Measurements from ENCODE around the gene KRTAP5-9.
A peak's percentile ranks its signal among the peaks of the same experiment; 100 is the strongest.

Gene KRTAP5-9, protein sequence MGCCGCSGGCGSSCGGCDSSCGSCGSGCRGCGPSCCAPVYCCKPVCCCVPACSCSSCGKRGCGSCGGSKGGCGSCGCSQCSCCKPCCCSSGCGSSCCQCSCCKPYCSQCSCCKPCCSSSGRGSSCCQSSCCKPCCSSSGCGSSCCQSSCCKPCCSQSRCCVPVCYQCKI

DNA sequence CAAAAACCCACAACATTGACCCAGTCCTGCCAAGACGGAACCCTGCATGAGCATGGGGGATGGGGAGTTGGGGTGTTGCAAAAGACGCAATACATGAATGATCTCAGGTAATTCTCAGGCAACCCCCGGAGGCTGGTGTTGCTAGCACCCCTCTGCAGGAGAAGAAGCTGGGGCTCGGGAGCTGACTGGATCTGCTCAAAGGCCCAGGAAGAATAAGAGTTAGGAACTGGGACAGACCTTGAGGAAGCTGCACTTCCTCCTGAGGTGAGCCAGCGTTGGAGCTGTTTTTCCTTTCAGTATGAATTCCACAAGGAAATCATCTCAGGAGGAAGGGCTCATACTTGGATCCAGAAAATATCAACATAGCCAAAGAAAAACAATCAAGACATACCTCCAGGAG, at the start of gene KRTAP5-9:
Gene KRTAP5-9, plus strand, starts transcription at position 301 of the 400 bp plus-strand sequence. CDS start 238 bp downstream, outside the sequence.
- DNase-seq (ENCODE audit: low spot score) = no peak
- Mint-ChIP-seq H3K9me3 (no peaks in the 10 kb centered on the region), H3K27me3 (ENCODE audit: low read depth) (peaks cover 15% of the 10 kb centered on the region), H3K36me3 (ENCODE audit: low read depth) (no peaks in the 10 kb centered on the region), H3K27ac (no peak within 1 kb of the TSS), H3K4me3 (no peak within 1 kb of the TSS), H3K4me1 (ENCODE audit: low read depth) (no peaks in the 10 kb centered on the region)

DNA sequence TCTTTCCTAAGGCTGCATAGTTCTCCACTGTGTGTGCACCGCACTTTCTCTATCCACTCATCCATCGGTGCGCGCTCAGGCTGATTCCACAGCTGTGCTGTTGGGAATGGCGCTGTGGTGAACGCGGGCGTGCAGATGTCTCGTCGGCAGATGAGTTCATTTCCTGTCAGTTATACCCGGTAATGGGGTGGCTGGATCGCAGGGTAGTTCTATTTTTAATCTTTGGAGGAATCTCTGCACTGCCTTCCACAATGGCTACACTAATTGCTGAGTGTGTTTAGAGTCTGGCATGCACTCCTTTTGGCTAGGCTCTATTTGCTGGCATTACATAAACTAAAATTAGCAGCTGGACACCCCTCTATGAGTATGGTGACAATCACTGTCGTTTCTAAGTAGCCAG, 49.1 kb upstream of the KRTAP5-9 start:
- no peak overlapping the region for H3K4me3 Mint-ChIP-seq
- H3K27ac Mint-ChIP-seq = peak overlapping the region; percentile 71
- H3K36me3 Mint-ChIP-seq (ENCODE audit: low read depth) = peaks cover 53% of the 10 kb centered on the region
- H3K9me3 Mint-ChIP-seq = no peaks in the 10 kb centered on the region
- H3K27me3 Mint-ChIP-seq (ENCODE audit: low read depth) = no peaks in the 10 kb centered on the region
- H3K4me1 Mint-ChIP-seq (ENCODE audit: low read depth) = peaks cover 6% of the 10 kb centered on the region
- no peak for DNase-seq (ENCODE audit: low spot score)

DNA sequence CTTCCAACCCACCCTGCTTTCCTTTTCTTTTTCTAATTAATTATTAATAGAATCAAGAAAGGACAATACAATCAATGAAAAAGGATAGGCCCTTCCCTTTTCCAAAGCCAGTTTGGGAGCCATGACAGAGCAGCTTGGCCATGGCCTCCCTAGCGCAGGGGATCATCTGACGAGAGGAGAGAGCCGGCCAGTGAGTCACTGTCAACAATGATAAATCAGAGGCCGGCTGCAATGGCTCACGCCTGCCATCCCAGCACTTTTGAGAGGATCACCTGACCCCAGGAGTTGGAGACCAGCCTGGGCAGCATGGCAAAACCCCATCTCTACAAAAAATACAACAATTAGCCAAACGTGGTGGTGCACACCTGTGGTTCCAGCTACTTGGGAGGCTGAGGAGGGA, 48.7 kb upstream of the KRTAP5-9 start:
- no peaks in the 10 kb centered on the region for H3K9me3 Mint-ChIP-seq

DNA sequence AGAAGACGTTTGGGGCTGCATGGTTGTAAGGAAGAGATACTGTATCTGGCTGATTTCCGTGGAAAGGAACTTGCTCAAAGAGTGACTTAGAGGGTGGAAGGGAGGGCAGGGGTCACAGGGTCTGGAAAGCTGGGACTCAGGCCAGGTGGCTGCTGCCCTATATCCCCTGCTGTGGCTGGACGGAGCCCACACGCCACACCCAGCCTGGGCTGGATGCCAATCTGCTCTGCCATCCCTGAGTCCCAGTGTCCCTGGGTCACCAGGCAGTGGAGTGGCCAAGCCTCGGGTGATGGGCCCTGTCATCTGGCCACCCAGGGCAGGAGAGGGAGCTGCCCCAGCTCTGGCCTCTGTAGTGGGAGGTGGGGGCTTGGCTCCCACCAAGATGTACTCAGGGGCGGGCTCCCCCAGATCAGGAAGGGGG, 47.6 kb upstream of the KRTAP5-9 start:
- Mint-ChIP-seq H3K9me3 (no peaks in the 10 kb centered on the region), H3K4me1 (ENCODE audit: low read depth) (peaks cover 6% of the 10 kb centered on the region), H3K4me3 (no peak overlapping the region), H3K27me3 (ENCODE audit: low read depth) (no peaks in the 10 kb centered on the region), H3K27ac (no peak overlapping the region), H3K36me3 (ENCODE audit: low read depth) (peaks cover 45% of the 10 kb centered on the region)
- DNase-seq (ENCODE audit: low spot score) = no peak

More for the DNA sequence above, 48.7 kb upstream of the KRTAP5-9 start:
- no peaks in the 10 kb centered on the region for H3K27me3 Mint-ChIP-seq (ENCODE audit: low read depth)
- peaks cover 6% of the 10 kb centered on the region for H3K4me1 Mint-ChIP-seq (ENCODE audit: low read depth)
- no peak overlapping the region for H3K27ac Mint-ChIP-seq
- DNase-seq (ENCODE audit: low spot score) = no peak
- H3K36me3 Mint-ChIP-seq (ENCODE audit: low read depth) = peaks cover 51% of the 10 kb centered on the region
- H3K4me3 Mint-ChIP-seq = no peak overlapping the region

DNA sequence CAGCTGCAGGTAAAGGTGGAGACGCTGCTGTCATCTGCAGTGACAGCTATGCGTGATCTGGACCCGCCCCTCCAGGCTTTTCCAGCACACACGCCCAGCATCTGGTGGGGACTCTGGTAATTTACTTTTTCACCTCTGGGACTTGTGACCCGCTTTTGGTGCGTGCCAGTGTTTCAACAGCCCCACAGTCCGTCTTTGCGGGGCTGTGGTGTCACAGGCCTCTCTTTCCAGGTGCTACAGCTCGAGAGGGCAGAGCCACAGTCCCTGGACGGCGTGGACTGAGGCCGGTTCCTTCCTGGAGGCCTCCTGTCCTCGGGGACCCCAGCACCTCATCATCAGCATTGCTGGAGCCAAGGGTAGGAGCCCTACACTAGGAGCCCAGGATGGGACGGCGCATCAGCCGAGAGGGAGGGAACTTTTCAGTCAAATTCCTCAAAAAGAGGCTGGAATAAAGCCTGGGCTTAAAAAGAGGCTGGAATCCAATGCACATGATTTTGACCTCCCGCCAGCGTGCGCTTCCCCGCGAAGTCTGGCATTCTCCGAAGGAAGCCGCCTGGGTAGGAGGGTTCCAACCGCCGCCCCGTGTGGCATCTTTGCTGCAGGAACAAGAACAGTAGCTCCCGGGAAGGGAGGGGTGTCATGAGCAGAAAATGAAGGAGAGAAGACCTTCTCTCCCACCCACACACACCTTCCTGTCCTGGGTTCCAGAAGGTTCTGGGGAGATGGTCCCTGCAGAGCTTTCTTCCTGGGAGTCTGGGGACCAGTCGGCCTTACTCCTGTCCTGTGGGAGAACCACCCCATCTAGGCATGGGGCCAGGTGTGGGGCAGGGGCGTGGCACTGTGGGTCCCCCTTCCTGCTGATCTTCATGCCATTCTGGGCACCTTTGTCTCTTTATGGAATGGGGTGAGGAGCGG, 46.9 kb upstream of the KRTAP5-9 start:
- Mint-ChIP-seq H3K9me3 (no peaks in the 10 kb centered on the region), H3K36me3 (ENCODE audit: low read depth) (peaks cover 47% of the 10 kb centered on the region), H3K4me3 (no peak overlapping the region), H3K27me3 (ENCODE audit: low read depth) (no peaks in the 10 kb centered on the region), H3K27ac (no peak overlapping the region), H3K4me1 (ENCODE audit: low read depth) (peaks cover 6% of the 10 kb centered on the region)
- no peak for DNase-seq (ENCODE audit: low spot score)

DNA sequence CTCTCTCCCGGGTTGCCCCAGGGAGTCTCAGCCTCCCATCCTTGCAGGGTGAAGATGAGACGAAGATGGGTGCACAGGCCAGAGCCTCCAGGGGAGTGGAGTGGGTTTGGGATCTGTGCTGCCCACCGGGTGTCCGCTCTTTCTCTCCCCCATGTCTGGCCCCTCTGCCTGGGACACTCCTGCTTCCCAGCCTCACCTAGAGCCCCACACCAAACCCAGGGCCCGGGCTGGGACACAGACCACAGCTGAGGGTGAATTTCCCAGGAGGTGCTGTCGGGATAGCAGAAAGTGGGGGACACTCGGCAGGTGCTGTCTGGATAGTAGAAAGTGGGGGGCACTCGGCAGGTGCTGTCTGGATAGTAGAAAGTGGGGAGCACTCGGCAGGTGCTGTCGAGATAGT, 46.2 kb upstream of the KRTAP5-9 start:
- H3K9me3 Mint-ChIP-seq = no peaks in the 10 kb centered on the region
- H3K4me3 Mint-ChIP-seq = no peak overlapping the region
- no peaks in the 10 kb centered on the region for H3K27me3 Mint-ChIP-seq (ENCODE audit: low read depth)
- peaks cover 6% of the 10 kb centered on the region for H3K4me1 Mint-ChIP-seq (ENCODE audit: low read depth)
- no peak for DNase-seq (ENCODE audit: low spot score)
- H3K36me3 Mint-ChIP-seq (ENCODE audit: low read depth) = peaks cover 45% of the 10 kb centered on the region
- no peak overlapping the region for H3K27ac Mint-ChIP-seq

DNA sequence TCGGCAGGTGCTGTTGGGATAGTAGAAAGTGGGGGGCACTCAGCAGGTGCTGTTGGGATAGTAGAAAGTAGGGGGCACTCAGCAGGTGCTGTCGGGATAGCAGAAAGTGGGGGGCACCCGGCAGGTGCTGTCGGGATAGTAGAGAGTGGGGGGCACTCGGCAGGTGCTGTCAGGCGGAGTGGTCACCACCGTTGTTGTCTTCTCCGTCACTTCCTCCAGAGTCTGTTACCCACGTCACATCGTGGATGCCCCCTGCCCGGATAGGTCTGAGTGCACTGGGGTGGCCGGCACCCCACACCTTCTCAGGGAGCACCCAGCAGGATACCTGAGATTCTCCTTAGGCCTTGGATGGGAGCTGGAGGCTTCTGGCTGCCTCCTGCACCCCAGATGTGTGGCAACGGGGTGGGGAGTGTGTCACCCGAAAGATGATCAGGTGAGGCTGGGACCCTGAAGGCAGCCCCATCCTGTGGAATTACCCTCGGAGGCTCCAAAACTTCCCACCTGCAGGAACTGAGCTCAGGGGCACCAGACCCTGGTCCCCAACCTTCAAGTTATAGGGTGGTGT, 45.3 kb upstream of the KRTAP5-9 start:
- no peak overlapping the region for H3K27ac Mint-ChIP-seq
- no peaks in the 10 kb centered on the region for H3K9me3 Mint-ChIP-seq
- no peak overlapping the region for H3K4me3 Mint-ChIP-seq
- H3K27me3 Mint-ChIP-seq (ENCODE audit: low read depth) = no peaks in the 10 kb centered on the region
- no peak for DNase-seq (ENCODE audit: low spot score)
- peaks cover 41% of the 10 kb centered on the region for H3K36me3 Mint-ChIP-seq (ENCODE audit: low read depth)
- H3K4me1 Mint-ChIP-seq (ENCODE audit: low read depth) = peaks cover 6% of the 10 kb centered on the region

DNA sequence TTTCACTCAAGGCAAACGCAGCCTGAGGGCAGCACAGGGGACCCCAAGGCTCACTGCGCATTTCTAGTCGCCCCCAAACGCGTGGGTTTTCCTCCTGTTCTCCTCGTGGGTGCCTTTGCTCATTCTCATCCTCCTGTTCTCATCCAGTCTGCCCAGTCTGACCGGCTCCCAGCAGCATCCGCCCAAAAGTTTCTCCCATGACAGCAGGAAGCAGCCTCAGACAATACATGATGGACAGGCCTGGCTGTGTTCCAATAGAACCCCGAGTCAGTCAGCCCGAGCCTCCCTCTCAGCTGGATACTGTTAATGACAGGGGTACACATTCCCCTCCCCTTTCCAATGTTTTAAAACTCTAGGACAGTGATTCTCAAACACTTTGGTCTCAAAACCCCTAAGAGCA, 43.7 kb upstream of the KRTAP5-9 start:
- Mint-ChIP-seq H3K27ac (no peak overlapping the region), H3K4me1 (ENCODE audit: low read depth) (no peaks in the 10 kb centered on the region)

DNA sequence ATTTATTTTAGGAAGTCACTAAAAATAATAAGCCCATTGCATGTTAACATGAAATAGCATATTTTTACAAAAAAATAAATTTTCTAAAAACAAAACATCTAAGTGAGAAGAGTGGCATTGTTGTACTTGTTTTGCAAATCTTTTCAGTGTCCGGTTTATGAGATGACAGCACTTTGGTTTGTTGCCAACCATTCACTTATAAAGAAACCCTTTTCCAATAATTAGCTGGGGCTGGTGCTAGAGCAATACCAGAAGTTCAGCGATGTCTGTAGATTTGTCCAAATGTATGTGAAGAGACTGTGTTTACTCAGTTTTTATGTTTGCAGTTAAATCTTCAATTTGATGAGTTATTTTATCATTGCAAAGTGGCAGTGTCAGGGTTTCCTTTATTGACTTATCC, 43.2 kb upstream of the KRTAP5-9 start:
- H3K36me3 Mint-ChIP-seq (ENCODE audit: low read depth) = peaks cover 31% of the 10 kb centered on the region
- no peaks in the 10 kb centered on the region for H3K4me1 Mint-ChIP-seq (ENCODE audit: low read depth)
- H3K9me3 Mint-ChIP-seq = peaks cover 12% of the 10 kb centered on the region
- H3K4me3 Mint-ChIP-seq = no peak overlapping the region
- DNase-seq (ENCODE audit: low spot score) = no peak
- H3K27me3 Mint-ChIP-seq (ENCODE audit: low read depth) = no peaks in the 10 kb centered on the region
- H3K27ac Mint-ChIP-seq = no peak overlapping the region

More for the DNA sequence above, 43.7 kb upstream of the KRTAP5-9 start:
- Mint-ChIP-seq H3K36me3 (ENCODE audit: low read depth) (peaks cover 34% of the 10 kb centered on the region), H3K27me3 (ENCODE audit: low read depth) (no peaks in the 10 kb centered on the region), H3K9me3 (peaks cover 8% of the 10 kb centered on the region), H3K4me3 (no peak overlapping the region)
- no peak for DNase-seq (ENCODE audit: low spot score)

DNA sequence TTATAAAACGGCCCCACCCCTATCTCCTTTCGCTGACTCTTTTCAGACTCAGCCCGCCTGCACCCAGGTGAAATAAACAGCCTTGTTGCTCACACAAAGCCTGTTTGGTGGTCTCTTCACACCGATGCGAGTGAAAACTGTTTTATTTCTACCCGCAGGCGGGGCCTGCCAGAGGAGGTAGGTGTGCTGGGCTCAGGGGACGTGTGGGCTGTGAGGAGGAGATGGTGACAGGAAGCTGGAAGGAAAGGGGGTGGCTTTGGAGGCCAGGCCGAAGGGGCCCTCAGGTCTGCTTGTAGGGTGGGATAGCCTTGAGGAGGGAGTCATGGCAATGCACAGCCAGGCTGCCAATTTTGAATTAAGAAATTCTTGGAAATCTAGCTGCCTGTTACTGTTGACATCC, 42.4 kb upstream of the KRTAP5-9 start:
- Mint-ChIP-seq H3K9me3 (peaks cover 12% of the 10 kb centered on the region), H3K4me1 (ENCODE audit: low read depth) (no peaks in the 10 kb centered on the region), H3K27ac (no peak overlapping the region), H3K4me3 (no peak overlapping the region), H3K36me3 (ENCODE audit: low read depth) (peaks cover 23% of the 10 kb centered on the region), H3K27me3 (ENCODE audit: low read depth) (no peaks in the 10 kb centered on the region)
- no peak for DNase-seq (ENCODE audit: low spot score)

DNA sequence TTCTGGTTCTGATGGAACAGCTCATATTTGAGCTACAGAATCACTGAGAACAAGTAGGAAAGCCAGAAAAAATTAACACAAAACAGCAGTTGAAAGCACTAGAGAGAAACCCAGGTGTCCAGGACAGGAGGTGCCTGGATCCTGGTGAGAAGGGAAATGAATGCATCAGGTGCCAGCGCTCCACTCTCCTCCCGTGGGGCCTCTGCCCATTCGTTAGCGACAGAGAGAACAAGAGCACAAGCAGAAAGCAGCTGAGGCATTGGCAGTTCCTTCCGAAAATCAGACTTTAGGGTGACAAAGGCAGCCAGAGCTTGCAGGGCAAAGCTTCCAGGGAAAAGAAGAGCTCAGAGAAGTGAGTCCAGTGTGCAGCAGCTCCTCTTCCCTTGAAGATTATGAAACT, 41.1 kb upstream of the KRTAP5-9 start:
- Mint-ChIP-seq H3K36me3 (ENCODE audit: low read depth) (peaks cover 22% of the 10 kb centered on the region), H3K27ac (no peak overlapping the region), H3K4me3 (no peak overlapping the region), H3K4me1 (ENCODE audit: low read depth) (no peaks in the 10 kb centered on the region), H3K27me3 (ENCODE audit: low read depth) (no peaks in the 10 kb centered on the region), H3K9me3 (peaks cover 12% of the 10 kb centered on the region)
- DNase-seq (ENCODE audit: low spot score) = no peak

DNA sequence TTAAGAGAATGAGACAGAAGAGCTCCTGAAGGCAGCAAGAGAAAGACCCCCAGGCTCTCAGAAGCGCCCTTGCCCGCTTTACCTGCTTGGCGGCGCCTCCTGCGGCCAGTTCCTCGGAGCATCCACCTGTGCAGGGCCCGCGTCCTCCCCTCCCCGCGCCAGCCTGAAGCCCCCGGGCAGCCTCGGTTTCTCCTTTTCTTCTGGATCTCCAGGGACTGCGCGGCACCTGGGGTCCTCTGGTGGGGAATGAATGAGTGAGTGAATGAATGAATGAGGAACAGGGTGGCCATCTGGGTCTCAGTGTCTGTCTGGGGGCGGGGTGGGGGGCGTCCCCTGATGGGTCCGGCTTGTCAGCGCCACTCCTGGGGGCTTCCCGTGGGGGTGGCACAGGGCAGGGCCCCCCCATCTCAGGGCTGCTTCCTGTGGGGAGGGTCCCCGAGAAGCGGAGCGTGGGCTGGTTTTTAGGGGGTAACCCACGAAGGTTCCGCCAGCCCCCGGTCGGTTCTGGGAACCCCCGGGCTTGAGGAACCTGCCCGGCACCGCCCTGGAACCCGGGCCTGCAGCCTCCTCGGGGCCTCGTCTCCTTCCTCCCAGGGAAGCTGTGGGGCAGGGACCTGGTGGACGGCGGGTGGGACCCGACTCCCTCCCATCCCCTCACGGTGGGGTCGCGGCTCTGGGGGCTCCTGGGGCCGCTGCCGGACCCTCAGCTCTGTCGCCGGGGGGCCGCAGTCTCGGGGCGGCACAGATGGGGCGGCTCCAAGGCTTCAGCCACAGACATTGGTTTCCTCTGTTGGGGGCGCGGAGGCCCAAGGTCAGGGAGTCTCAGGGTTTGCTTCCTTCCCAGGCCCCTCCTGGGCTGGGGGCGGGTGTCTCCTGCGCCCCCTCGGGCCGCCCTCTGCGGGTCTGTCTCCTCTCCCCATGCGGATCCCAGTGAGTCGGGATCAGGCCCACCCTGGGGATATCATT, 29.4 kb upstream of the KRTAP5-9 start:
- Mint-ChIP-seq H3K4me1 (ENCODE audit: low read depth) (no peaks in the 10 kb centered on the region), H3K27ac (no peak overlapping the region), H3K27me3 (ENCODE audit: low read depth) (no peaks in the 10 kb centered on the region)

DNA sequence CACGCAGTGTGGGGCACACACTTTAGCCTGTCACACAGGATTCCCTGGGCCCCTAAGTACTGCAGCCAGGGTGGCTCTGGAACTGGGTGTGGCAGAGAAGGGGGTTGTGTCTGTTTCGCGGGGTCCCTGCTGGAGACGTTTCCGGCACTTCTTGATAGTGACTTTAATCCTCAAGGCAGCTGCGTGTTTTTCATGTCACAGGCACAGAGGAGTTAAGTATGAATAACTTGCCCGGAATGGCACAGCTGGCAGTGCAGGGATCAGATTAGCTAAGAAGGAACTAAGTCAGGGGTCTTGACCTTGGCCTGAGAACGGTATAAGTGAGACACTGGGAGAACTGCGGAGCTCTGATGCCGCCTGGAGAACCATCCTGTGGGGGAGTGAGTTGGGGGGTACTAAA, 28.7 kb upstream of the KRTAP5-9 start:
- Mint-ChIP-seq H3K27ac (no peak overlapping the region), H3K27me3 (ENCODE audit: low read depth) (no peaks in the 10 kb centered on the region), H3K4me3 (no peak overlapping the region), H3K36me3 (ENCODE audit: low read depth) (no peaks in the 10 kb centered on the region), H3K9me3 (peaks cover 5% of the 10 kb centered on the region), H3K4me1 (ENCODE audit: low read depth) (no peaks in the 10 kb centered on the region)
- DNase-seq (ENCODE audit: low spot score) = no peak

More for the DNA sequence above, 29.4 kb upstream of the KRTAP5-9 start:
- no peaks in the 10 kb centered on the region for H3K36me3 Mint-ChIP-seq (ENCODE audit: low read depth)
- no peak for DNase-seq (ENCODE audit: low spot score)
- H3K4me3 Mint-ChIP-seq = no peak overlapping the region
- H3K9me3 Mint-ChIP-seq = peaks cover 5% of the 10 kb centered on the region

Data from T-helper 2 cell treated with Interferon-gamma antibody and Interleukin-4, amounts not matched to agents 5 μg/mL and 100 μg/mL, for 36 hours (primary cell).